GM18868 (cell line): ENCODE measurements around the gene ETFBKMT.
"Not testable (repeated sequence)": the region's sequence is repeated elsewhere in the genome, so short reads cannot be mapped to it uniquely, and the experiment has no call there.

Source experiments
- ATAC-seq: cut with Tn5 transposase; IDR thresholded peaks from one replicate; pipeline ENCODE4 v1.9.1; 2021; ENCODE audit warnings: mild to moderate bottlenecking, moderate library complexity; ENCODE audit not compliant: unreplicated experiment

ETFBKMT gene

DNA sequence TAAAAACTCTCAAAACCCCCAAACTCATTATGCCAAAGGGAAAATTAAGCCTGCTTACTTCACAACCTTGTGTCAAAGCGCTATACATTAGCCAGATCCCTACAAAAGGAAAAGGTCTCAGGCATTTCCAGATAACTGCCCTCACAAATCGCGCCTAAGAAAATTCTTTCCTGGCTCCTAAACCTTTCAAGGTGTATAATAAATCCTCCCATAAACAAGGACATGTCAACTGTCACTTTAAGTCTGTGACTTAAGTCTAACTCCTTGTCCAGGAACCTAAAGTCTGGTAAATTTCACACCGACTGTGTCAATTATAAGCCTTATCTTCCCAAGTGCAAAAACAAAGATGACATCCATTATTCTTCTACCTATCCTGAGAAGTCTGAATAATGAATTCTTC is 4.3 kb upstream of the ETFBKMT start:
- no peak for ATAC-seq

DNA sequence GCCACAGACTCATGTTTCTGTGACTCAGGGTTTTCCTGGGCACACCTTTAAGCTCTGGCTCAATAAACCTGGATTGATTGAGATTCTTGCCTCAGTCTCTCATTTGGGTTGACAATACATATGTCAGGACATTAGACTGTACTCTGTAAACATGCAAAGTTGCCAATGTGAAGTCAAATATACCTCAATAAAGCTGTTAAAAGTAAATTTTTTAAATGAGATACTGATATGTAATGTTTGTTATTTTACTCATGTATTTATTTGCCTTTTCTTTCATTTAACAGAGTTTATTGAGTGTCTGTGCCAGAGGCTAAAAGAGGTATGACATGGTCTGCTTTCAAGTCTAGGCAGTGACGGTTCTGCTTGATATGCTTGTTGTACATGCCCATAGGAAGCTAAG is 3.7 kb upstream of the ETFBKMT start:
- ATAC-seq, result no peak

DNA sequence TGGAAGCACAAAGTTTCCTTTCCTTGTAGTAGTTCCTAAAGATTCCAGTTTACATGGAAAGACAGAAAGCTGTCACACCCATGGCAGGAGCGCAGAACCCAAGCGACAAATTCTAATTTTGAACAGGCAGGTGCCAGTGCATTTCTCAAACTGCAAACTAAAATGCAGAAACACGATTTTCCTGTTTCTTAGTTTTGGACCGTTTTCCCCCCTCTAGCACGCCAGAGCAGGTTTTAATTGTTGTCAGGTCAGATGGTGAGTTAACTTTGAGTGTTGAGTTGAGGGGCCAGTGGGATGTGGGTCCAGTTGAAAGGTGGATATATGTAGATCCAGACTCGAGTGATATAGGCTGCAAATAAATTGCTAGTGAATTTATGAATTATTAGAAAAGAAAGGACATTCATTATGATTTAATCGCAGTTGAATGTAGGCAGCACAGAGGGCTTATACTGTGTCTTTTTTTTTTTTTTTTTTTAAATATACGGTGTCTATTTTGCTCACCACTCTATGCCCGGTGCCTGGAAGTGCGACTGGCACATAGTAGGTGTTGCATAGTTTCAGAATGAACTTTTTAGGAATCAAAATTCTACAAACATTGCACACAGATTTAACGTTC is 909 bp upstream of the ETFBKMT start:
- ATAC-seq, result peak; percentile 4

DNA sequence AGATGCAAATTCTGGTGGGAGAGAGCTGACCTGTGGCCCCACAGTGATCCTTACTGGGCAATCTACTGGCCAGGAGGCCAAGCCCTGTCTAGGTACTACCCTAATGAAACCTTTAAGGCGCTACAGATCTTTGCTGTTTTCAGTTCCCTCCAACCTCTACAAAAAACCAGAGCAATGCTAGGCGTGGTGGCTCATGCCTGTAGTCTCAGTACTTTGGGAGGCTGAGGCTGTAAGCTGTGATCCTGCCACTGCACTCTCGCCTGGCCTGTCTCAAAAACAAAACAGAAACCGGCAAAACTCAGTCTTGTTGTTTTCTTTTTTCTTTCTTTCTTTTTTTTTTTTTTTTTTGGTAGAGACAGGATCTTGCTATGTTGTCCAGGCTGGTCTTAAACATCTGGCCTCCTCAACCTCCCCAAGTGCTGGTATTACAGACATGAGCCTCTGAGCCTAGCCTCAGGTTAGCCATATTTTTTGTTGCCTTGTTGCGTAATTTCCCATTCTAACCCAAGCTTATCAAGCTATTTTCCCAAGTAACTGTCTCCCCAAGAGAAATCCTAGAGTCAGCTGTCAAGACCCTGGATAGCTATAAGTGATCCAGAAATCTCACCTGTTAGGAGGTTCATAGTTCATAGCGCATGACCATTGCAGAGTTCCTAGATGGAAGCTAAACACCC is 2.8 kb downstream of the ETFBKMT start:
- no peak for ATAC-seq

DNA sequence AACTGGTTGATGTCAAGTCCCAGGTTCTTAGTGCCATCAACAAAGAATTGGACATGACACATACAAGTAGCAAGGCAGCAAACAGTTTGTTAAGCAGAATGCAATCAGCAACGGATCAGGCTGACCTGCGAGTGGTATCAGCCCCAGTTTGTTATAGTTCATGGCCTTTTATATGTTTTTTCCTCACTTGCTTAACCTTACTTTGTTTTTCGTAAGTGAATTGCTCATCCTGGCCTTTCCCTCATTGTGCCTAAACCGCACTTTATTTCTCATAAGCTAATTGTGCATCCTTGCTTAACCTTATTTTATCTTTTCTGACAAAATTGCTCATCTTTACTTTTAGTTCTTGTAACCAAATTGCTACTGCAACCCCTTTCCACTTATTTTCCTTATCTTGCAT is 4.1 kb downstream of the ETFBKMT start:
- no peak for ATAC-seq

DNA sequence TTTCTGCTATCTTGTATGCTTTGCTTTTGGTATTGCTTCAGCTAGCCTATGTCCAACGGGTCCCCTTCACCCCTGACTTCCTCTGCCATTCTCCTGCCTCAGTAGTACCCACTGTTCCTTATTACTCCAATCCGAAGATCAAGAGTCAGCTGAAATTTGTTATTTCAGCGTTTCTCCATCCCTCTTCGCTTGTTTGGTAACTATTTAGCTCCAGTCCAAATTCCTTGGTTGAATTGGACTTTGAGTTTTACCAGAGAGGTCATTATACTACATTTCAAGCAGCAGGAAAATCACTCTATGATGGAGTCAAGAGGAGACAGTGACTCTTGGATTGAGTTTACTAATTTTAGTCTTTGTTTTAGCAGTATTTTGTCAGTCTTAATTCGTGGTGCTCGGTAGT is 4.5 kb downstream of the ETFBKMT start:
- no peak for ATAC-seq

DNA sequence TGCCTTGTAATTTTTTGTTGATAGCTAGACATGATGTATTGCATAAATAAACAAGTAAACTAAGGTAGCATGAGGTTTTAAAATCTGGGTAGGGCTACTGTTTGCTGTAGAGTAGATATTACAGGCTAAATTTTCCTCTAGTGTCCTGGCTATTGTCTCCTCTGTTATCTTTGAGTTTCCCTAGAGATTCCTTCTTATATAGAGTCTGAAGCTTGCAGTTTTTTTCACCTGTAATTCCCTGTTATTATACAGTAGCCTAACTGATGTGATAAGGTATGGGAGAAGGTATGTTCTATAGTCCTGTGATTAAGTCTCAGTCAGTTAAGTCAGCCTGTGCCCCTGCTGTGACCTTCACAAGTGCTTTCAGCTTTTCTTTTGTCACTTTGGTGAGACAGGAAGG is 9.5 kb downstream of the ETFBKMT start:
- ATAC-seq, result no peak

DNA sequence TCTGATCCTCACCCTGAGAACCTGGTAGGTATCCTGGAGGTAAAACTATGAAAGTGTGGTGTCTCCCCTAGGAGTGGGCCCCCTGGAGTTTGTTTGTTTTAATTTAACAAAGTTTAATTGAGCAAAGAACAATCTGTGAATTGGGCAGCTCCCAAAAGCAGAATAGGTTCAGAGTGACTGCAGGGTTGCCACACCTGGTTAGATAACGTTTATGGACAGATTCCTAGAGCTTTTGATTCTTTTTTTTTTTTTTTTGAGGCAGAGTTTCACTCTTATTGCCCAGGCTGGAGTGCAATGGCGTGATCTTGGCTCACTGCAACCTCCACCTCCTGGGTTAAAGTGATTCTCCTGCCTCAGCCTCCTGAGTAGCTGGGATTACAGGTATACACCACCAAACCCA is 10.1 kb downstream of the ETFBKMT start:
- ATAC-seq, result not testable (repeated sequence)

DNA sequence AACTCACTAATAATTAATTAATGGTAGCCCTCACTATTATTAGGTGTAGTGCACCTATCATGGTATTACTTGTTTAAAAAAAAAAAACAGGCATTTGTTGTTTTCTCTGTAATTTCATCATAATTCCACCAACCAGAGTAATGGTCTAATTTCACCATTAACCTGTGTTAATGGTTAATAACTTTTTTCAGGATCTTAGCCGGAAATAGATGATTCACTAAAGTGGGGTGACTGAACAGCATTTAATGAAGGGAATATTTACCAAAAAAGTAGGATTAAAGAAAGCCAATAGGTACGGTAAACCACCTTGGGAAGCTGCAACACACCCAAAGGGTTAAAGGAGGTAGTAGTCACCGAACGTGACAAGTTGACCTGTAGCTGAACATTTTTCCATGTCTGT is 13.0 kb downstream of the ETFBKMT start:
- ATAC-seq, result no peak

DNA sequence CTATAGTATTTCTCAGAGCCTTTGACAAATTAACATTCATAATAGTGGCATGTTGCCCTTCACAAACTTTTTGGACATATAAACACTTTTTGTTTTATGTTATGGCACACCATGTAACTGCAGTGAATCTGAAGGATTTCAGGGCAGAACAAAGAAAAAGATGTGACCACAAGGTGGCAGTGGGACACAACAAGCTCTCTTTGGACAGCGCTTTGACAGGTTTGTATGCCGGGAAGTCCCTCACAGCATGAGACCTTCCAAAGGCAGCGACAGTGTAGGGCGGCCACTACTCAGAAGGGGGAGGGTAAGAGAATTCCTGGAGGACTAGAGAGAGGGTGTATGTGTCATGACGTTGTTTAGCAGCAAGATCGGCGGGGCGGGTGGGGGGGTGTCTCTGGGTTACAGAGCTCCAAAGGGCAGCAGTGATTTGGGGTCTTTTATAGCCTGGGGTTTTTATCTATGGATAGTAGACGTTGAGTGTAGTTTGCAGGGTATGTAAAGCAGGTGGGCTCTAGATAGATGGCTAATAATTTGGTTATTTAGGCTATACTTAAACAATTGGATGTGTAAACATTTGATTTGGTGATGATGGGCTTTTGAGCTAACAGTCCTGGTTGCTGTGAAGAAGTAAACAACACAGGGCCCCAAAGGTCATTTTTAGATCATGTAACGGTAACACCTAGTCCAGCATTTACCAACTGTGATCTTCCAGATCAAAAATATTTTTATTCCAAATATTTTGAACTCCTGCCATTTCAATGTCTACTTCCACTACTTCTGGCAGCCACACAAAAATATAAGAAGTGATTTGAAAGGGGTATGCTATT is 22.9 kb downstream of the ETFBKMT start:
- ATAC-seq, result peak; percentile 78

DNA sequence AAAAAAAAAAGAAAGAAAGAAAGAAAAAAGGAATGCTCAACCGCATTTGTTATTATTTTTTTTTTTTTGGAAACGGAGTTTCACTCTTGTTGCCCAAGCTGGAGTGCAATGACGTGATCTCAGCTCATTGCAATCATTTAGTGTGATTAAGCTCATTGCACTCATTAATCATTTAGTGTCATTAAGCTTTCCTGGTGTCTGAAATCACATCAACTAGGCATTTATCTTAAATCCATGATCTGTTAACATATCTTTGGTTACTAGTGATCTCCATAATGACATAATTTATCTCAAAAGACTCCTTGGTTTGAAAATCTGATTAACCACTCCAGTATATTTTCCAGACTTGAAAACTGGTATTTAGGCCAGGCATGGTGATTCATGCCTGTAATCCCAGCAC is 26.3 kb downstream of the ETFBKMT start:
- ATAC-seq, result no peak

DNA sequence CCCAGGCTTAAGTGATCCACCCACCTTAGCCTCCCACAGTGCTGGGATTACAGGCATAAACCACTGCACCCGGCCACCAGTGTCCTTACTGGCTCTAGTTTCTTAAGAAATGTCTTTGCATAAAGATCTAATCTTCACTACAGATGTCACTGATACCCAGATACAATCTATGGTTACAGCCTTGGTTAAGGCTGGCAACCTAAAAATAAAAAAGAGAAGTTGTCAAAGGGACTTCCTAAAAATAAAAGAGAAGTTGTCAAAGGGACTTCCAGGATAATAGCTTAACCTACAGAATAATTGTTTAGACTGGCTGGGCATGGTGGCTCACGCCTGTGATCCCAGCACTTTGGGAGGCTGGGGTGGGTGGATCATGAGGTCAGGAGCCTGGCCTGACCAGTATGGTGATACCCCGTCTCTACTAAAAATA is 27.6 kb downstream of the ETFBKMT start:
- ATAC-seq, result peak; percentile 88

DNA sequence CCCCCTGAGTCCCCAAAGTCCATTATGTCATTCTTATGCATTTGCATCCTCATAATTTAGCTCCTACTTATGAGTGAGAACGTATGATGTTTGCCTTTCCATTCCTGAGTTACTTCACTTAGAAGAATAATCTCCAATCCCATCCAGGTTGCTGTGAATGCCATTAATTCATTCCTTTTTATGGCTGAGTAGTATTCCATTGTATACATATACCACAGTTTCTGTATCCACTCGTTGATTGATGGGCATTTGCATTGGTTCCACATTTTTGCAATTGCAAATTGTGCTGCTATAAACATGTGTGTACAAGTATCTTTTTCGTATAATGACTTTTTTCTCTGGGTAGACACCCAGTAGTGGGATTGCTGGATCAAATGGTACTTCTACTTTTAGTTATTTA is 30.4 kb downstream of the ETFBKMT start:
- ATAC-seq, result not testable (repeated sequence)

DNA sequence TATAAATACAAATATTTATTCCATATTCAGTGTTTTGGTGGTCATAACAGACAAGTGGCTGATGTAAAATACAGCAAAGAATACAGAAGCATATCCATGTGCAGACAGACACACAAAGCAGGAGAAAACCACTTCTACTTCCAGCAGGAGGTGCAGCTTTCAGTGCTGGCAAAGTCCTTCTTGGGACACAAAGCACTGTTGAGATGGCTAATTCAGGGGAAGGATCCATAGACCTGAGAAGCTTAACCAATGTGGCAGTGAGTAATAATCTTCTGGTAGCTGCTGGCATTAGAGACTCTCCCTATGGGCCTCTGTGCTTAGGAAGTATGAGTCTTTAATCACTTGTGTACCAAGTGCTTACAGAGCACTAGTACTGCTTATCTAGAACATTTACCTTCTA is 42.6 kb downstream of the ETFBKMT start:
- no peak for ATAC-seq

DNA sequence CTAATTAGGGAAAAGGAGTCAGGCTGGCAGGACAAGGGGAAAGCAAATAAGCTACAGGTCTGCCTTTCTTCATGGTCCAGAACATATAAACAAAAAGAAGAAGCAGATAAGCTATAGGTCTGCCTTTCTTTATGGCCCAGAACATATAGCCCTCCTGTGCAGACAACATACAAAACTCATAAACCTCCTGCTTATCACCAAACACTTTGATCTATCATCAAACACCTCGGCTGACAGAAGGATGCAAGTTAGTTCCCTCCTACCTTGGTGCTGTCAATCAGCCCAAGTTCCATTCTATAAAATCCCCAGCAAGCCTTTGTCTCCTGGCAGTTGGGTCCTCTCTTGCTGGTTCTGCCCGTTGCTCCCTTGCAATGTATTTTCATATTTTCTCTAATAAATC is 46.1 kb downstream of the ETFBKMT start:
- no peak for ATAC-seq

DNA sequence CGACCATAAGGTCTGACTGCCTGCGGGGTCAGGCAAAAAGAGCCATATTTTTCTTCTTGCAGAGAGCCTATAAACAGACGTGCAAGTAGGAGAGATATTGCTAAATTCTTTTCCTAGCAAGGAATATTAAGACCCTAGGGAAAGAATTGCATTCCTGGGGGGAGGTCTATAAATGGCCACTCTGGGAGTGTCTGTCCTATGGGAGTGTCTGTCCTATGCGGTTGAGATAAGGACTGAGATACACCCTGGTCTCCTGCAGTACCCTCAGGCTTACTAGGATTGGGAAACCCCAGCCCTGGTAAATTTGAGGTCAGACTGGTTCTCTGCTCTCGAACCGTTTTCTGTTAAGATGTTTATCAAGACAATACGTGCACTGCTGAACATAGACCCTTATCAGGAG is 48.6 kb downstream of the ETFBKMT start:
- not testable (repeated sequence) for ATAC-seq

DNA sequence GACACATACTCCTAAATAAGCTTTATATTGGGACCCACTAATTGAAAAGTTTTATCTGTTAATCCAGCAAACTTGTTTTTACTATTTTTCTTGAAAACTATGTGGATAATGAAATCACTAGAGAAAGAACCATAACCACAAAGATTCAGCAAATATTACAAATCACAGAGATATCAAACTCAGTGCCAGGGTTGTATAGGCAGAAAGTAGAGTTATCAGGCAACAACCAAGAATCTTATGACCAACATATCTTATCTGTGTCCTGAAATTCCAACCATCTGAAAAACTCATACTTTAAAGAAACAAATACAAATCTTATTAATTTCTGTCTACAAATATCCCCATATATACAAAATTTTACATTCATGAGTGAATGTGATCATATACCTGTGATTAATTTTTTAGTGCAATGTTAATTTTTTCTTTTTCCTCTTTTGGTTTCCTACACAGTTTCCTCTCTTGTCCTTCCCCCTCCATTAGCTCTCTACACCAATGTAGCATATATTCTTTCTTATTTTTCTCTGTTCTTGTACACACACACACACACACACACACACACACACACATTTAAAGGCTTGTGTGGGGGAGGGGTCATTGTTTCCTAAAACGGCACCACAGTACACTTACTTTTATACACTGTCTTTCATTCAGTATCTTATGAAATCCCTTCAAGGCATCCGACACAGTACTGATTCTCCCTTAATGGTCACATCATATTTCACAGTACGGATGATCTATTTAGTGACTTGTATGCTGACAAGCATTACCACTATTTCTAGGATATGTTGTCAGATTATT is 50.7 kb downstream of the ETFBKMT start:
- ATAC-seq, result no peak

DNA sequence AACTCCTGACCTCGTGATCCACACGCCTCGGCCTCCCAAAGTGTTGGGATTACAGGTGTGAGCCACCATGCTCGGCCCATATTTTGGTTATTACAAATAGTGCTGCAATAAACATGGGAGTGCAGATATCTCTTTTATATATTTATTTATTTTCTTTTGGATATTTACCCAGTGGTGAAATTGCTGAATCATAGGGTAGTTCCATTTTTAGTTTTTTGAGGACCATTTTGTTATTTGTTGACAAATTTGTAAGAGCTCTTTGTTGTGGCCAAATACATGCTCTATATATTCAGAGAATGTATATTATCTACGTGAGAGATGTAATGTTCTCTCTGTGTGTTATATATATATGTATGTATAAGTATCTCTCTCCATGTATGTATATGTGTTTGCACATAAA is 53.4 kb downstream of the ETFBKMT start:
- ATAC-seq, result no peak

DNA sequence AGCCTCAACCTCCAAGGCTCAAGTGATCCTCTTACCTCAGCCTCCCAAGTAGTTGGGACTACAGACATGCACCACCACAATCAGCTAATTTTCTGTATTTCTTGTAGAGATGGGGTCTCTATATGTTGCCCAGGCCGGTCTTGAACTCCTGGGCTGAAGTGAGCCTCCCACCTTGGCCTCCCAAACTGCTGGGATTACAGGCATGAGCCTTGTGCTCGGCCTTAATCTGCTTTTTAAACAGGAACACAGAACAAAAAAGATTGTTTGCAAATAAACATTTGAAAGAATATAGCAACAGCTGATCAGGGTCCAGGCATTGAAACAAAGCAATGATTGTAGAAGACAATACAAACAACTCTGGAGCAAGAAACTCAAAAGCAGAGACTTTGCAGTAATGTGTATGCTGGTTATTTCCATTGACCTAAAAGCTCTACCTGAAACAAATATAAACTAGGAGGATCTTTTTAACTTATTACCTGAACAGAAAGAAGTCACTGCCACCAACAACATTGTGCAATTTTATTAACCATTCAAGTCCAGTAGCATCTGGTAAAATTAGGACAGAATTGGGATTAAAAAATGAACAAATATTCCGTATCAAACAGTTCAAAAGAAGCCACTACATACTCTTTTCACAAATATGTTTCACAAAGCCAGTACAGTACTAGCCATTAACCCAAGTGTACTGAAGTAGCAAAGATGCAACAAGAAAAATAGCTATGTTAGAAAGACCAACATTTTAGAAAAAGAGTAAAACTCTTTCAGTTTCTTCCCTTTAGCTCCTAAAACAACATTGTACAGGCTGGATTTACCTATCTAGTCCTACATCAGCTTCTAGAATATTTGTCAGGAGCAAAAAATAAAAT is 55.2 kb downstream of the ETFBKMT start:
- ATAC-seq, result peak; percentile 25

DNA sequence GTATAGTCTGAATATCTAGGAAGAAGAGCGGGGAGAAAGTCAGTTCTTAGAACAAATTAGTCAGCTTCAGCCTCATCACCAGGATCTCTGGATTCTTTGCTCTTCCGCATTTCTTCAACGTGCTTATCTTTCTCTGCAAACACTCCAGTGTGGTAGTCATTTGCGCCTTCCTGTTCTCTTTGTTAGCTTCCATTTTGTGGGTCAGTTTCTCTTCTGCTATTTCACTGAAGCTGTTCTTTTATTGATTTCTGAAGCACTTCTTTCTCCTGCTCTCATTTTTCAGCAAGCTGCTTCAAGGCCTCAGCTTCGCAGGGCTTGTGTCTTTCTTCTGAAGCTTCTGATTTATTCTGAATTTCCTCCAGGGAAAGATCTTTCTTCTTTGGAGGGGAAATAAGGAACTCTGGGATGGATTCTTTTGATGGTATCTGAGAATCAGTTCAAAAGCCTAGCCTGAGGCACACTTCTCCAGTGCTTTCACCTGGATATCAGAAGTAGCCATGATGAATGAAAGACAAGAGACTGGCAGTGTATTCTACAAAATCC is 55.9 kb downstream of the ETFBKMT start:
- ATAC-seq, result peak; percentile 91
